DND-41 (cell line): ENCODE results near the gene SLC9A4.

Experiments
- CTCF ChIP-seq: IDR thresholded peaks from 2 replicates; pipeline ENCODE4 v1.5.1; 2012; ENCODE audit warnings: borderline replicate concordance, low read length, moderate library complexity, mild to moderate bottlenecking; ENCODE audit not compliant: poor library complexity, severe bottlenecking; ENCODE audit errors: extremely low read depth
- EZH2 ChIP-seq: IDR thresholded peaks from 3 replicates; pipeline ENCODE4 v1.6.1; 2012; ENCODE audit warnings: borderline replicate concordance, low read depth, mild to moderate bottlenecking, moderate library complexity, low read length, inconsistent platforms; ENCODE audit not compliant: severe bottlenecking

GRCh38 chr2:102449370-102449974 is 23.6 kb upstream of the SLC9A4 start:
- TF ChIP-seq CTCF (peak; percentile 70), EZH2 (no peak)
